Activated naive CD8-positive, alpha-beta T cell treated with anti-CD3 and anti-CD28 coated beads, Interleukin-2, amount 50 U/mL, for 16 hours (primary cell): Measurements from ENCODE around the gene AP1M1.

Experiments
- DNase-seq: peaks from one replicate; pipeline ENCODE4 v3.0.0-alpha.2; 2020; ENCODE audit warnings: low read depth, low spot score

The AP1M1 gene

GRCh38 chr19:16232127-16232526 lies 34.4 kb downstream of the AP1M1 start:
- DNase-seq: no peak

- no peak for DNase-seq
Measured at GRCh38 chr19:16232568-16232967, 34.9 kb downstream of the AP1M1 start.

- DNase-seq: no peak
Measured at GRCh38 chr19:16233081-16233776, 35.5 kb downstream of the AP1M1 start.

- DNase-seq: no peak
Measured at GRCh38 chr19:16233836-16234551, 36.3 kb downstream of the AP1M1 start.

DNA sequence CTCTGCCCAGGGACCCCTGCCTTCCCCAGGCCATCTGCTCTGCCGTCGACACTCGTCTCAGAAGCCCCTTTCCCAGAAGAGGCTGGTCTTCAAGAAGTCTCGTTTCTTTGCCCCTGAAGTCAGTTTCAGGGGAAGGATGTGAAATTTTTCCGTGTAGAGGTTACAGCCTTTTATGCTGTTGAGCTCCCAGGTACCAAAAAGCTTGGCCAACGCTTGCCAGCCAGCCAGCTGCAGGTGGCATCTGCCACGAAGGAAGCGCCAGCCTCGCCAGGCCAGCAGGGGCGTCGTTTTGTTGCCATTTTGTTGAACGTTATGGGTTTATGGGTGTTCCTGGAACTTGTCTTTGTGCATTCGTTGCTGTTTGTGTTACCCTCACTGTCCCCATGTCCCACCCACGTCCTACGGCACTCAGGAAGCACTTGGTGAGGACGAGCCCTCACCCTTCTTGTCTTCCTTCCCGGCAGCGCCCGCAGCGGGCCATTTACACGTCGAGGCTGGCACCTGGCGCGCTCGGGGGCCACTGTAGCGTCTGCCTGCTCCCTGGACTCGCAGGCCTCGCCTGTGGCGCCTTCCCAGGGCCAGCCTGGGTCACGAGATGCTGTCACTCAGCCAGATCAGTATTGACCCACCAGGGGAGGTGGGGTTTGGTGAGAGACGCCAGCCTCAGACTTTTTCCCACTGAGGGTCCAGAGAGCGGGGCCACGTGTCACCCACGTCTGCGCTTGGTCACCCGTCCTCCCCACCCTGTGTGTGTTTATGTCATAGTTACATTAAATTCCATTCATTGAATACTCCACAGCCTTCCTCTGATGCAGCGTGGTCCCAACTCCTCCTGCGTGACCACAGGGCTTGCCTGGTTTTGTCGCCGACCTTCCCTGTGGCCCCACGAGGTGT lies 37.1 kb downstream of the AP1M1 start:
- DNase-seq: no peak

DNA sequence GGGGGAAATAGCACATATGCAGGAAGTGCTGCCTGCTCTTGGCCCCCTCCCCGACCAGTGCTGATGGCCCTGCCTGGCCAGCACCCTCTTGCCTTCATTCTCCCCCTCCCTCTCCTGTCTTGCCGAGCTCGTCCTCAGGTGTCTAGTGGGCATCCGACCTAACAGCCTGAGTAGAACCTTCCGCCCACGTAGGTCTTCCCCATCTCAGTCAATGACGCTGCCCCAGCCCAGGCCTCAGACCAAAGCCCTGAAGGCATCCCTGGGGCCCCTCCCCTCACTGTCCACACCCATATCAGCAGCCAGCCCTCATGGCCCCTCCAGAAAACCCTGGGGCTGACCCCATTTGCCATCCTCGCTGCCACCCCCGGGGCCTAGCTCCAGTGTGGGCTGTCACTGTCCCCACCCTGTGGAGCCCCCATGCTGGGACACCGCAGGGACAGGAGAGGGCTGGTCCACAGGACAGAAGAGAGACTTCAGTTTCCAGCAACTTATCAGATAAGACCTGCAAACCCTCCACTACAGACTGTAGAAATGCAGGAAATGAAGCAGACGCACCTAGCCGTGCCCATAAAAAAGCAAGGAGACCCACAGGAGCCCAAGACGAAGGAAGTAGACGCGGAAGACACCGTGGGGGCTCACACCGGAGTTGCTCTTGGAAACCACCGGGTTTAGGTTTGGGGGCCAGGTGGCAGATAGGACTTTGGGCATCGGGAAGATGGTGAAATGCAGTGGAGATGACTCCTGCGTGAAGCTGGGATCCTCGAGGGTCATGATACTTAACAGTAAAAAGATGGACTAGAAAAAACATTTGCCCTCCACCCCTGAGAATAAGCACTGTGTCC lies 38.3 kb downstream of the AP1M1 start:
- DNase-seq: no peak

- no peak for DNase-seq
Measured at GRCh38 chr19:16244091-16244490, 46.4 kb downstream of the AP1M1 start.

DNA sequence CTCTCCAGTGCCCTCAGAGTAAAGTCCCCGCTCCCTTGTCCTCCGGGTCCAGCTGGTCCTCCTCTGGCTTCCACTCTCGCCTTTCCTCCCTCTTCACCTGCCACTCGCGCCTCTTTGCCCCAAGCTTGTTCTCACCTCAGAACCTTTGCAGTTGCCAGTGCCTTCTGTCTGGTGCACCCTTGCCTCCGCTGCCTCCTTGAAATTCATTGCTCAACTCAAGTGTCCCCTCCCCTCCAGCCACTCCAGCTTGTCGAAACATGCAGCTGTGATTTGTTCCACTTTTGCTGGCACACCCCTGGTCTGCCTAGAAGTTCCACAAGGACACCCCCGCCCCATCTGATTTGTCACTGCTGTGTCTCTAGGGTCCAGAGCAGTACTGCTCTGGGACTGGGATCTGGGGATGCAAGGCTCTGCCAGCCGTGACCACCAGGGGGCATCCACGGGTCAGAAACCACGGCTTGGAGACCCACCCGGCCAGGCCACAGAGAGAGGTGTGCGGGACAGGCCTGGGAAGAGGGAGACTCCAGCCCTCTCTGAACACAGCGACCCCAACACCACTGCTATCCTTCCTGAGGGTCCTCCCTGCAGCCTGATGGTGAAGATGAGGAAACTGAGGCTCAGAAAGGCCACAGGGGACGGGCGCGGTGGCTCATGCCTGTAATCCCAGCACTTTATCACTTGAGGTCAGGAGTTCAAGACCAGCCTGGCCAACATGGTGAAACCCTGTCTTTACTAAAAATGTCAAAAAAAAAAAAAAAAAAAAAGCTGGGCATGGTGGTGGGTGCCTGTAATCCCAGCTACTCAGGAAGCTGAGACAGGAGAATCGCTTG lies 49.9 kb downstream of the AP1M1 start:
- DNase-seq: peak; percentile 64

DNA sequence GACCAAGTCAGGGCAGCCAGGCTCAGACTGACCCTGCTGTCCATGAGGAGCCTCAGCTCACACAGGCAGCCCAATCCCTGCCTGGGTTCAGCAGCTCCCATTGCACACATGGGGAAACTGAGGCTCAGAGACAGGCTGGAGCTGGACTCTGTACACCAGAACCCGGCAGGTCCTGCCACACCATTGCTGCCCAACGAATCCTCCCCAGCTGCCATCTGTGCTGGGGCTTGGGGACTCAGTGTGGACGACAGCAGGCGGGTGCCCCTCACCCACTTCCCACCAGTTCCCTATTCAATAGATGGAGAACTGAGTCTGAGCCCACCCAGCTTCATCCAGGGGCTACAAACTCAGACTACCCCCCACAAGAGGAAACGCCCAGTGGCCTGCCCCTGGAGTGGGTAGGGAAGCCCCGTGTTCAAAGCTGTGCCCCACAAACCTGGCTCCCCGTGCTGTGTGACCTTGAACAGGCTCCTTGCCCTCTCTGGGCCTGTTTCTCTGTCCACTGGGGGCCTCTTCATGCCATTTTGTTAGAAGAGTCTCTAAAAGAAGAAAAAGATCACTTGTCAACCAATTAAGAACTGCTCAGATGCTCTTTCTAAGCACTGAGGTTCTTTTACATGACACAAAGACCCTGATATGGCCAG lies 50.8 kb downstream of the AP1M1 start:
- DNase-seq: no peak

DNA sequence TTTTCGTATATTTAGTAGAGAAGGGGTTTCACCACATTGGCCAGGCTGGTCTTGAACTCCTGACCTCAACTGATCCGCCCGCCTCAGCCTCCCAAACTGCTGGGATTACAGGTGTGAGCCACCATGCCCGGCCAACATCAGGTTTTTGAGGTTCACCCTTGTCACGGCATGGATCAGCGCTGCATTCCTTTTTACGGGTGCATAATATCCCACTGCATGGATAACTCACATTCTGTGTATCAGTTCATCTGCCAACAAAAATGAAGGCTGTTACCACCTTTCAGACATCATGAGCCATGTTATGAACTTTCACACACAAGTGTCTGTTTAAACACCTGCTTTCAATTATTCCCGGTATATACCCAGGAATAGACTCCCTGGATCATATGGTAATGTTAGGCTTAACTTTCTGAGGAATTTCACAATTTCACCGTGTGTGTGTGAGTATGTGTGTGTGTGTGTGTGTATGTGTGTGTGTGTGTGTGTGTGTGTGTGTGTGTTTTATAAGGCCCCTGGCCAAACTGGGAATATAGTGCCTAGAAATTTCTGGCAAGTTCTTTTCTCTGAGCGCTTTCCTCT lies 52.2 kb downstream of the AP1M1 start:
- DNase-seq: no peak

DNA sequence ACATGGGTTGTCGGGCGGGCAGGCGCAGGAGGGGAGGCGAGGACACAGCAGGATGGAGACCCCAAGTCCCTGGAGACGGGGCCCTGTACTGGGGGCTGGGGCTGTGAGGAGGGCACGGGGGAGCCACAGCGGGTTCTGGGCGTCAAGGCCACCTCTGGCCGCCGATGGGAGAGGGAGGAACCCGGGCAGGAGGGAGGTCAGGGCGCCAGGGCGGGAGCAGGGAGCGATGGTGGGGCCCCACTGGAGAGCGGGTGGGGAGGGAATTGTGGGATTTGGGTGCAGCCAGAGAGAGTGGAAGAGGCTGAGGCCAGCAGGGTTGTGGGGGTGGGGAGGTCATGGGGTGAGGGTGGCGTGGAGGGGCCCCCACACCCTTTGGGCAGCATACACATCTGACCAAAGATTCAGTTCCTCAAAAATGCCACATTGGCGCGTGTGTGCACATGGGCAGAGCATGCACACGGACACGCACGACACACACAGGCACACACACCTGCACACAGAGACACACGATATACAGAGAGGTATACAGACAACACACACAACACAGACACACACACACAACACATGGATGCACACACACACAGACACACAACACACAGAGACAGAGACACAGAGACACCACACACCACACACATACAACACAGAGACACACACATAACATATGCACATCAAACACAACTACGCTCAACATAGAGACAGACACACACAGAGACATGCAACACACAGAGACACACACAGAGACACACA lies 54.9 kb downstream of the AP1M1 start:
- DNase-seq: no peak

DNA sequence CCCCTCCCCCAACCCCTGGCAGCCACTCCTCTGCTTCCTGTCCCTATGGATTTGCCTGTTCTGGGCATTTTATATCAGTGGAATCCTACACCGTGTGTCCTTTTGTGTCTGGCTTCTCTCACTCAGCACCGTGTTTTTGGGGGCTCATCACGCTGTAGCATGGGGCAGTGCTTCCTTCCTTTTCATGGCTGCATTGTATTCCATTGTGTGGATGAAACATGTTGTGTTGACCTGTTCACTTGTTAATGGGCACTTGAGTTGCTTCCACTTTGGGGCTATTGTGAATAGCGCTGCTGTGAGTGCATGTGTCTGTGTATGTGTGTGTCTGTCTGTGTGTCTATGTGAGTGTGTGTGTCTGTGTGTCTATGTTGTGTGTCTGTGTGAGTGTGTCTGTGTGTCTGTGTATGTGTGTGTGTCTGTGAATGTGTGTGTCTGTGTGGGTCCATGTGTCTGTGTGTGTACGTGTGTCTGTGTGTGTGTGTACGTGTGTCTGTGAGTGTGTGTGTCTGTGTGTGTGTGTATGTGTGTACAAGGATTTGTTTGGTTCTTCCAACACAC lies 57.2 kb downstream of the AP1M1 start:
- no peak for DNase-seq

- no peak for DNase-seq
Measured at GRCh38 chr19:16257509-16258002, 59.8 kb downstream of the AP1M1 start.

- DNase-seq: no peak
Measured at GRCh38 chr19:16258440-16258903, 60.8 kb downstream of the AP1M1 start.

- DNase-seq: no peak
Measured at GRCh38 chr19:16259385-16260159, 61.9 kb downstream of the AP1M1 start.

DNA sequence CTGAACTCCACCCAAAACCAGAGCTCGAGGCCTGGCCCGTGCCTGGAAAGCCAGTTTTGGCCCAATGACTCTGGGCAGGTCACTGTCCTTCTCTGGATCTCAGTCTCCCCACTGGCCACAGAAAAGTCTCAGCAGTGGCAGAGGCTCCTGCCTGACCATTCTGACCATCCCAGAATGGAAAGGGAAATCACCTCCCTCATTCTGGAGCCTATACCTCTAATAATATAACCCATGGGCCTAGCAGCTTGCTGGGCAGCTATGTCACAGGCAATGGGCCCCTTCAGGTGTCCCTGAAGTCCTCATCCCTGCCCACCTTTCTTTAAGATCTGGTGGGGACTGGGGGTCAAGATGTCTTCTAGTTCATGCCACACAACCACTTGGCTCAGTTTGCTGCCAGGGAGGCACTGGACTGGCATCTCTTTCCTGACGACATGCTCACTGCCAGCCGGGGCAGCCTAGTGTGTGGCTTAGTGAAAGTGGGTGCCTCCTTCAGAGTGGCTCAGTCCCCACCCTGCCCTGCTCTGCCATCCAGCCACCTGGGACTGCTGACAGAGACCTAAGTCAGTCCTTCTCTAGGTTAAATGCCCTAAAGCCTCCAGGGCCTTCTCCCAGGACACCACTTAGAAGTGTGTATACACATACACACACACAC lies 62.6 kb downstream of the AP1M1 start:
- no peak for DNase-seq

GRCh38 chr19:16260812-16261161 lies 63.1 kb downstream of the AP1M1 start:
- DNase-seq: no peak
